ENCODE measurements around the gene CALN1. TPM values are rescaled to one million over a fixed set of nuclear protein-coding genes. Genes with fewer than 3 reads are reported as not detected.

Gene CALN1
- total RNA-seq, 6 experiments from 2014 or later: 0.06 to 0.98 (median 0.34) TPM

- no peaks in the 10 kb centered on the region for H3K4me1 ChIP-seq
- DNase-seq (no peak), ATAC-seq (no peak)
- H3K27ac ChIP-seq: no peak overlapping the region
- TF ChIP-seq CTCF (IDR thresholded peaks at IDR 0.05) (no peak), POLR2A (IDR thresholded peaks at IDR 0.05) (no peak)
- H3K9me3 ChIP-seq: no peaks in the 10 kb centered on the region
- no peak overlapping the region for H3K4me3 ChIP-seq
- H3K36me3 ChIP-seq: no peaks in the 10 kb centered on the region
- intact Hi-C loops (cut with DNase I): no loop called here
- WGBS (ENCODE audit: insufficient coverage, low coverage, low lambda C conversion rate, missing lambda C conversion rate): no CpG with 5 or more reads among the region's 2 CpGs
- no peaks in the 10 kb centered on the region for H3K27me3 ChIP-seq
Observed at GRCh38 chr7:72140566-72140965, 271.6 kb downstream of the CALN1 start.

- no peak for TF ChIP-seq POLR2A (IDR thresholded peaks at IDR 0.05)
- H3K9me3 ChIP-seq: no peaks in the 10 kb centered on the region
- WGBS (ENCODE audit: insufficient coverage, low coverage, low lambda C conversion rate, missing lambda C conversion rate): 17% methylated on average over 1 of the region's 1 CpG
- no peak overlapping the region for H3K27ac ChIP-seq
- H3K36me3 ChIP-seq: no peaks in the 10 kb centered on the region
- intact Hi-C loops (cut with DNase I): no loop called here
- H3K4me1 ChIP-seq: no peaks in the 10 kb centered on the region
- ATAC-seq (no peak), DNase-seq (no peak)
- H3K27me3 ChIP-seq: no peaks in the 10 kb centered on the region
- no peak overlapping the region for H3K4me3 ChIP-seq
Observed at GRCh38 chr7:72127136-72127535, 285.0 kb downstream of the CALN1 start.

- intact Hi-C loops (cut with DNase I): no loop called here
- no peak overlapping the region for H3K27ac ChIP-seq
- 41% methylated on average over 5 of the region's 5 CpGs for WGBS (ENCODE audit: insufficient coverage, low coverage, low lambda C conversion rate, missing lambda C conversion rate)
- no peak for DNase-seq
- H3K4me3 ChIP-seq: no peak overlapping the region
- H3K36me3 ChIP-seq: no peaks in the 10 kb centered on the region
- TF ChIP-seq POLR2A (IDR thresholded peaks at IDR 0.05) (no peak), CTCF (IDR thresholded peaks at IDR 0.05) (no peak)
- no peaks in the 10 kb centered on the region for H3K9me3 ChIP-seq
- ATAC-seq: peak; percentile 40 to 68 (median 54)
- H3K4me1 ChIP-seq: no peaks in the 10 kb centered on the region
- H3K27me3 ChIP-seq: no peaks in the 10 kb centered on the region
Observed at GRCh38 chr7:72123913-72124312, 288.2 kb downstream of the CALN1 start.

- no peaks in the 10 kb centered on the region for H3K9me3 ChIP-seq
- DNase-seq (no peak), ATAC-seq (no peak)
- H3K4me1 ChIP-seq: no peaks in the 10 kb centered on the region
- H3K27me3 ChIP-seq: no peaks in the 10 kb centered on the region
- no peaks in the 10 kb centered on the region for H3K36me3 ChIP-seq
- intact Hi-C loops (cut with DNase I): no loop called here
- no peak overlapping the region for H3K4me3 ChIP-seq
- 50% methylated on average over 3 of the region's 3 CpGs for WGBS (ENCODE audit: insufficient coverage, low coverage, low lambda C conversion rate, missing lambda C conversion rate)
- no peak overlapping the region for H3K27ac ChIP-seq
- TF ChIP-seq POLR2A (IDR thresholded peaks at IDR 0.05) (no peak), CTCF (IDR thresholded peaks at IDR 0.05) (no peak)
Observed at GRCh38 chr7:72118366-72118765, 293.8 kb downstream of the CALN1 start.

- no peaks in the 10 kb centered on the region for H3K9me3 ChIP-seq
- ATAC-seq: no peak
- intact Hi-C loops (cut with DNase I): no loop called here
Observed at GRCh38 chr7:72114129-72114528, 298.0 kb downstream of the CALN1 start.

More at GRCh38 chr7:72114129-72114528, 298.0 kb downstream of the CALN1 start:
- Histone ChIP-seq H3K27ac (no peak overlapping the region), H3K27me3 (no peaks in the 10 kb centered on the region), H3K36me3 (no peaks in the 10 kb centered on the region), H3K4me1 (no peaks in the 10 kb centered on the region), H3K4me3 (no peak overlapping the region)
- 52% methylated on average over 2 of the region's 2 CpGs for WGBS (ENCODE audit: insufficient coverage, low coverage, low lambda C conversion rate, missing lambda C conversion rate)
- DNase-seq: no peak
- no peak for TF ChIP-seq POLR2A (IDR thresholded peaks at IDR 0.05)
- TF ChIP-seq CTCF (IDR thresholded peaks at IDR 0.05): no peak
